ENCODE results near the gene ST8SIA1.

DNA sequence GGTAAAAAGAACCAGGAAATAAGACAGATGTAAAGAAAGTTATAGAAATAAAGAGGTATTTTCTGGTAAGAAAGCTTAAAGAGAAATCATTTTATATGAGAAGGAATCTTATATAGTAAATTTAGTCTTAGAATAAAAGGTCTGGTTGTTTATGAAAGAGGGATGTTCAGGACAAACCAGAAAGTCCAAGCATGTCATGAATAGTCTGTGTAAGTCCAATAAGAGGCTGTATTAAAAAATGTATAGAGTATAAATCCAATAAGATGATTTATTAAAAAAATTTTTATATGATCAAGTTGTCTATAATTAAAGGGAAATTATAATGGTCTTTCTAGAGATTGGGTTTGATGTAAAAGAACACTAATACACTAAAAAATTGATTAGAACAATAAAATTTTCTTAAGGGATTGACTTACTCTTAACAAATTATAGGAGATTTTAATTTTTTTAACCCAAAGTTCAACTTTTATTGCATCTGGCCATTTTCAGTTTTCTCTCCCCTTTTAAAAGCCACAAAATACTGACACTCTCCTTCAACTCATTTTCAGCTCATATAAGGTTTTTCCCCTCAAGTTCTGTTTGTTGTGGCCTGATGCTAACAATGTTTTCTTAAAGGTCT, 35.1 kb downstream of the ST8SIA1 start:
- TF ChIP-seq, protein P1, sequence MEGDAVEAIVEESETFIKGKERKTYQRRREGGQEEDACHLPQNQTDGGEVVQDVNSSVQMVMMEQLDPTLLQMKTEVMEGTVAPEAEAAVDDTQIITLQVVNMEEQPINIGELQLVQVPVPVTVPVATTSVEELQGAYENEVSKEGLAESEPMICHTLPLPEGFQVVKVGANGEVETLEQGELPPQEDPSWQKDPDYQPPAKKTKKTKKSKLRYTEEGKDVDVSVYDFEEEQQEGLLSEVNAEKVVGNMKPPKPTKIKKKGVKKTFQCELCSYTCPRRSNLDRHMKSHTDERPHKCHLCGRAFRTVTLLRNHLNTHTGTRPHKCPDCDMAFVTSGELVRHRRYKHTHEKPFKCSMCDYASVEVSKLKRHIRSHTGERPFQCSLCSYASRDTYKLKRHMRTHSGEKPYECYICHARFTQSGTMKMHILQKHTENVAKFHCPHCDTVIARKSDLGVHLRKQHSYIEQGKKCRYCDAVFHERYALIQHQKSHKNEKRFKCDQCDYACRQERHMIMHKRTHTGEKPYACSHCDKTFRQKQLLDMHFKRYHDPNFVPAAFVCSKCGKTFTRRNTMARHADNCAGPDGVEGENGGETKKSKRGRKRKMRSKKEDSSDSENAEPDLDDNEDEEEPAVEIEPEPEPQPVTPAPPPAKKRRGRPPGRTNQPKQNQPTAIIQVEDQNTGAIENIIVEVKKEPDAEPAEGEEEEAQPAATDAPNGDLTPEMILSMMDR (conservative IDR thresholded peaks at IDR 0.05; ENCODE audit: low read length), result no peak
- TF ChIP-seq EZH2phosphoT487 (IDR thresholded peaks at IDR 0.05; ENCODE audit: borderline replicate concordance, low read depth, low read length), result no peak
